Measurements from ENCODE around the gene TET3. TPM values are rescaled to one million over a fixed set of nuclear protein-coding genes. Genes with fewer than 3 reads are reported as not detected.
A peak's percentile ranks its signal among the peaks of the same experiment; 100 is the strongest.

Gene TET3
- polyA plus RNA-seq, 1 donor from 2014 or later: 18.2 TPM

DNA sequence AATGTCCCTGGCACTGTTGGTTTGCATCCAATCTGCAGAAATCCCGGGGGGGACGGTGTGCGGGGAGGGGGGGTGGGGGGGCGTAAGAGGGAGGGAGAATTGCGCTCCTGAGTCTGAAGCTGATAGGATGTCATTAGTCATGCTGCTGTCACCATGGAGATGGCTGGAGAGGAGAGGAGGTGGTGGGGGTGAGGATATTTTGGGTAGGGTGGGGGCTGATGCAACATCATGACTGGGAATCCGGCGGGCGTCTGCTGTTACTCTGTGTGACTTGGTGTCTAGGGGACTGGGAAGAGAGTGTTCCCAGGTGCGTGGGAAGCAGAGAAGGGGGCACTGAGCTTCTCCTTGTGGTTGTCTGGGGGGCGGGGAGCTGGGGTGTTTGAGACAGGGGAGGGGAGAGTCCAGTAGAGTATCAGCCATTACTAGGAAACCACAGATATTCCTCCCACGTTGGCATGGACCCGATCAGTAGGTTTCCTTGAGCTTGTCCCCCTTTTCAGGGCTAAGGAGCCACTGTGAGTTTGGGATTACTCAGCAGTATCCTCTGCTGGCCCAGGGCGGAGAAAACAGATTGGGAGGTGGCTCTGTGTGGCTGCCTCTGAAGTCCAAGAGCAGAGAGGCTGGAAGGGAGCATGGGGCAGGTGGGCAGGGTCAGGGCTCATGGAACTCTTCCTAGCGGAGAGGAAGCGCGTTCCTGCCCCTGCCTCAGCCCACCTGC lies 18.9 kb downstream of the TET3 start:
- no peaks in the 10 kb centered on the region for H3K9me2 ChIP-seq (ENCODE audit: insufficient read depth, low read length)
- H3K4me2 ChIP-seq (ENCODE audit: low read length): peak overlapping the region; percentile 68
- H2AFZ ChIP-seq (ENCODE audit: low read depth, low read length): no peak overlapping the region
- H3K27me3 ChIP-seq (ENCODE audit: insufficient read depth, low read depth, low read length): no peaks in the 10 kb centered on the region
- peak overlapping the region; percentile 86 for H3K9ac ChIP-seq (ENCODE audit: low read length)
- peak overlapping the region; percentile 85 for H3K27ac ChIP-seq (ENCODE audit: low read length)
- H3F3A ChIP-seq (ENCODE audit: insufficient read depth, low read length, poor library complexity, severe bottlenecking): peaks cover 5% of the 10 kb centered on the region
- H3K36me3 ChIP-seq (ENCODE audit: insufficient read depth, low read length): no peaks in the 10 kb centered on the region
- peaks cover 20% of the 10 kb centered on the region for H4K20me1 ChIP-seq (ENCODE audit: insufficient read depth)
- no peaks in the 10 kb centered on the region for H3K9me3 ChIP-seq (ENCODE audit: low read length)
- TF ChIP-seq SMC3 (conservative IDR thresholded peaks at IDR 0.05; ENCODE audit: poor library complexity): no peak
- TF ChIP-seq TAF1 (IDR thresholded peaks at IDR 0.05; ENCODE audit: low read depth): peak; percentile 7
- no peak for TF ChIP-seq POLR2AphosphoS5 (IDR thresholded peaks at IDR 0.05)
- no peak for TF ChIP-seq RAD21 (conservative IDR thresholded peaks at IDR 0.05)
- peak overlapping the region; percentile 73 for H3K4me3 ChIP-seq (ENCODE audit: low read length)
- peaks cover 87% of the 10 kb centered on the region for H3K79me2 ChIP-seq (replicated peaks; ENCODE audit: insufficient read depth, low read length)

DNA sequence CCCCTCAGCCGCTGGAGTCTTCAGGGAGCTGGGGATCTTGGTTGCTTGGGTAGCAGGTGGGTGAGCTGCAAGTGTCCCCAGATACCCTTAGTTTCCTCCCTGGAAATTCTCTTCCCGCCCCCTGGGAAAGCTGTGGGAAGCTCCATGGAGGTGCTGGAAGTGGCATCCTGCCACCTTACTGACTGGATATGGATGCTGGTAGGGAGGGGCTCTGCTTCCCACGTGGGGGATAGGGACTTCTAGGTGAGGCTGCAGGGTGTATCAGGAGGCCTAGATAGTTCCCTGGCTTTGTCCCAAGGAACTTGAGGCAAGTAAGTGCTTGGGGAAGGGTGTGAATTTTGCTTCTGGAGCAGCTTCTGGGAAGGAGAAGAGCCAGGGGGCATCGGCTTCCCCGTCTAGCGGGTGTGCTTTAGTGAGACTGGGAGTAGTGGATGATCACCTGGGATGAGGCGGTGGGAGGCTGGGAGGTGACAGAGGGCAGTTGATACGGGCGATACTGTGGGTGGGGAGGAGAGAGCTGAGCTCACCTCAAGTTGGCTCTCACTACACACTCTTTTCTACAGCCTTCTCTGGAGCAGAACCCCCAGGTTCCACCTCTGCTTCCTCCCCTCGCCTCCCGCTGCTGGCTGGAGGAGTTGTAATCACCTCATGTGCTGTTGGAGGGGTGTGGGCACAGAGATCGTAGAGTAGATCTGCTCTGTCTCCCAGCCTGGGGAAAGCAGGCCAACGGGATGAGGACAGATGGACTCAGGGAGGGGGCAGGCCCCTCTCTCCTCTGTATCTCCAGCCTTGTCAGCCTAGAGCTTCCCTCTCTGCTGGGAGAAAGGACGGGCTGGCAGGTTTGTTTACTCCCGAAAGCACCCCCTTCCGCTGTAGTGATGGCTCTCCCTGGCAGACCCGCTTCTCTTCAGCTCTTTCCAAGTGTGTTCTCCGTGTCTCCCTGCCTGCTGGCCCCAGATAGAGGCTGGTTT lies 19.8 kb downstream of the TET3 start:
- no peaks in the 10 kb centered on the region for H3K9me2 ChIP-seq (ENCODE audit: insufficient read depth, low read length)
- H3K27ac ChIP-seq (ENCODE audit: low read length): peak overlapping the region; percentile 85
- peaks cover 28% of the 10 kb centered on the region for H4K20me1 ChIP-seq (ENCODE audit: insufficient read depth)
- no peaks in the 10 kb centered on the region for H3K27me3 ChIP-seq (ENCODE audit: insufficient read depth, low read depth, low read length)
- H3K4me2 ChIP-seq (ENCODE audit: low read length): peak overlapping the region; percentile 68
- H3K79me2 ChIP-seq (replicated peaks; ENCODE audit: insufficient read depth, low read length): peaks cover 87% of the 10 kb centered on the region
- H3K9me3 ChIP-seq (ENCODE audit: low read length): no peaks in the 10 kb centered on the region
- H3F3A ChIP-seq (ENCODE audit: insufficient read depth, low read length, poor library complexity, severe bottlenecking): peaks cover 5% of the 10 kb centered on the region
- H3K4me3 ChIP-seq (ENCODE audit: low read length): peak overlapping the region; percentile 73
- H3K9ac ChIP-seq (ENCODE audit: low read length): peak overlapping the region; percentile 86
- no peak for TF ChIP-seq POLR2AphosphoS5 (IDR thresholded peaks at IDR 0.05)
- no peak for TF ChIP-seq SMC3 (conservative IDR thresholded peaks at IDR 0.05; ENCODE audit: poor library complexity)
- TF ChIP-seq, protein P1, sequence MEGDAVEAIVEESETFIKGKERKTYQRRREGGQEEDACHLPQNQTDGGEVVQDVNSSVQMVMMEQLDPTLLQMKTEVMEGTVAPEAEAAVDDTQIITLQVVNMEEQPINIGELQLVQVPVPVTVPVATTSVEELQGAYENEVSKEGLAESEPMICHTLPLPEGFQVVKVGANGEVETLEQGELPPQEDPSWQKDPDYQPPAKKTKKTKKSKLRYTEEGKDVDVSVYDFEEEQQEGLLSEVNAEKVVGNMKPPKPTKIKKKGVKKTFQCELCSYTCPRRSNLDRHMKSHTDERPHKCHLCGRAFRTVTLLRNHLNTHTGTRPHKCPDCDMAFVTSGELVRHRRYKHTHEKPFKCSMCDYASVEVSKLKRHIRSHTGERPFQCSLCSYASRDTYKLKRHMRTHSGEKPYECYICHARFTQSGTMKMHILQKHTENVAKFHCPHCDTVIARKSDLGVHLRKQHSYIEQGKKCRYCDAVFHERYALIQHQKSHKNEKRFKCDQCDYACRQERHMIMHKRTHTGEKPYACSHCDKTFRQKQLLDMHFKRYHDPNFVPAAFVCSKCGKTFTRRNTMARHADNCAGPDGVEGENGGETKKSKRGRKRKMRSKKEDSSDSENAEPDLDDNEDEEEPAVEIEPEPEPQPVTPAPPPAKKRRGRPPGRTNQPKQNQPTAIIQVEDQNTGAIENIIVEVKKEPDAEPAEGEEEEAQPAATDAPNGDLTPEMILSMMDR (IDR thresholded peaks at IDR 0.05; ENCODE audit: poor library complexity, severe bottlenecking): no peak
- TF ChIP-seq, protein P2, sequence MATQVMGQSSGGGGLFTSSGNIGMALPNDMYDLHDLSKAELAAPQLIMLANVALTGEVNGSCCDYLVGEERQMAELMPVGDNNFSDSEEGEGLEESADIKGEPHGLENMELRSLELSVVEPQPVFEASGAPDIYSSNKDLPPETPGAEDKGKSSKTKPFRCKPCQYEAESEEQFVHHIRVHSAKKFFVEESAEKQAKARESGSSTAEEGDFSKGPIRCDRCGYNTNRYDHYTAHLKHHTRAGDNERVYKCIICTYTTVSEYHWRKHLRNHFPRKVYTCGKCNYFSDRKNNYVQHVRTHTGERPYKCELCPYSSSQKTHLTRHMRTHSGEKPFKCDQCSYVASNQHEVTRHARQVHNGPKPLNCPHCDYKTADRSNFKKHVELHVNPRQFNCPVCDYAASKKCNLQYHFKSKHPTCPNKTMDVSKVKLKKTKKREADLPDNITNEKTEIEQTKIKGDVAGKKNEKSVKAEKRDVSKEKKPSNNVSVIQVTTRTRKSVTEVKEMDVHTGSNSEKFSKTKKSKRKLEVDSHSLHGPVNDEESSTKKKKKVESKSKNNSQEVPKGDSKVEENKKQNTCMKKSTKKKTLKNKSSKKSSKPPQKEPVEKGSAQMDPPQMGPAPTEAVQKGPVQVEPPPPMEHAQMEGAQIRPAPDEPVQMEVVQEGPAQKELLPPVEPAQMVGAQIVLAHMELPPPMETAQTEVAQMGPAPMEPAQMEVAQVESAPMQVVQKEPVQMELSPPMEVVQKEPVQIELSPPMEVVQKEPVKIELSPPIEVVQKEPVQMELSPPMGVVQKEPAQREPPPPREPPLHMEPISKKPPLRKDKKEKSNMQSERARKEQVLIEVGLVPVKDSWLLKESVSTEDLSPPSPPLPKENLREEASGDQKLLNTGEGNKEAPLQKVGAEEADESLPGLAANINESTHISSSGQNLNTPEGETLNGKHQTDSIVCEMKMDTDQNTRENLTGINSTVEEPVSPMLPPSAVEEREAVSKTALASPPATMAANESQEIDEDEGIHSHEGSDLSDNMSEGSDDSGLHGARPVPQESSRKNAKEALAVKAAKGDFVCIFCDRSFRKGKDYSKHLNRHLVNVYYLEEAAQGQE (IDR thresholded peaks at IDR 0.05; ENCODE audit: borderline replicate concordance): no peak
- TF ChIP-seq EZH2 (IDR thresholded peaks at IDR 0.05; ENCODE audit: borderline replicate concordance, insufficient read depth, low read length, poor library complexity, severe bottlenecking): no peak
- no peaks in the 10 kb centered on the region for H3K36me3 ChIP-seq (ENCODE audit: insufficient read depth, low read length)
- H2AFZ ChIP-seq (ENCODE audit: low read depth, low read length): no peak overlapping the region
